GM21390 (cell line): ENCODE data around the gene PSKH1.
"Not testable (repeated sequence)": the region's sequence is repeated elsewhere in the genome, so short reads cannot be mapped to it uniquely, and the experiment has no call there.

Experiments
- ATAC-seq: cut with Tn5 transposase; IDR thresholded peaks from one replicate; pipeline ENCODE4 v1.9.1; 2021; ENCODE audit not compliant: unreplicated experiment

Gene PSKH1

GRCh38 chr16:67957622-67958021, 64.6 kb downstream of the PSKH1 start:
- ATAC-seq, result no peak

- ATAC-seq, result no peak
Observed at GRCh38 chr16:67959536-67960329, 66.7 kb downstream of the PSKH1 start.

DNA sequence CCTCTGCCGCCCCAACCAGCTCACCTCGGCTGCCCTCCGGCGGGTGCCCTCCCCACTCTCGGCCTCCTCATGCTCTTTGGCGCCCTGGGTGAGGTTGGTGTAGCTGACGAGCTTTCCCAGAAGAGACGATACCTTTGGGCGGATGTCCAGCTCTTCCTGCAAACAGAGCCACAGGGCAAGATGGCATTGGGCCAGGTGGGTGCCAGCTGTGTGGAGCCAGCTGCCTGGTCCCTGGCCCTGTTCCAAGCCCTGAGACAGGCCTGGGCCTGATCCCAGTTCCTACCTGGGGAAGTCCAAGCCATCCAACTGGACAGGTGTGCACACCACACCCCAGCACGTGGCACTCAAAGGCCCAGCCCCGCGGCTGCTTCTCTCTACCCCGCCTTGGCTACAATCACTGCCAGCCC, 68.5 kb downstream of the PSKH1 start:
- no peak for ATAC-seq

GRCh38 chr16:67962135-67962534, 69.1 kb downstream of the PSKH1 start:
- no peak for ATAC-seq

DNA sequence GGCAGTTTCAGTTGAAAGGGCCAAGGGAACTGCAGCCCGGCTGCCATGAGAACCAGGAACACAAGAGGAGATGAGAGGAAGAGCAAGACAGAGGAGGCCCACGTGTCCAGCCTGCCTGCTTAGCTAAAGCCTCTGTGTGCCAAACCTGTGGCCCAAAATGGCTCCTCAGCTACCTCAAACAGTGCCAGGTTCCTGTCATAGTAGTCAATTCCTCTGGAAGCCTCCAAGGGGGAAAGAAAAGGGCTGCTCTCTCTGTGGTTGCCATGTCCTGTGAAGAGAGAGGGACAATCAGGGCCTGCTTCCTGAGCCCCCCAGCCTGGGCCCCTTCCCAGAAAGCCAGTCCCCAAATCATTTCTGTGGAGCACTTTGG, 70.2 kb downstream of the PSKH1 start:
- ATAC-seq, result no peak

DNA sequence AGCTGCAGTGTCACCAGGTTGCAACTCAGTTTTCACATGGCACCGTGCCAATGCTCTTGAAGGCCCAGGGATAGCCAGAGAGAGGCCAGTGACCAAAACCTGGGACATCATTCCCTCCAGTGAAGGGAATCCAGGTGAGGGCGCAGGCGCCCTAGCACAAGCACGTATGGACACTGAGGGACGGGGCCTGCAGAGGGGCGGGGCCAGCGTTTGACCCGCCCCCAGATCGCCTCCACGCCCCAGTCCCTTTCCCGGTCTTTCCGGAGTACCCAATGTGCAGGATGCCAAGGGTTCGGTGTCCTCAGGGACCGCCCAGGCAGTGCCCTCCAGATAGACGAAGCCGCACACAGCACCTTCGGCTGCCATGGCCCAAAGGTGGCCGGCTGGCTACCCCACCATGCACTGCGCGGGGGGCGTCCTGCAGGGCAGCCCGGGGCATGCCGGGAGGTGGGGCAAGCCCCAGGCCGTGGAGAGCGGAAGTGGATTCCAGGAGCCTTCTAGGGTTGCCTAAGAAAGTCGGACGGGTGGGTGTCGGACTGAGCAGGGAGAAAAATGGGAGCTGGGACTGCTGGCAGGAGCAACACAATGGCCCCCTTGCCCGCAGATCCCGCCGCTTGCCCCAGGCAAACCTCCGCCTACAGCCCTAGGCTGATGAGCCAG, 70.7 kb downstream of the PSKH1 start:
- ATAC-seq, result no peak

DNA sequence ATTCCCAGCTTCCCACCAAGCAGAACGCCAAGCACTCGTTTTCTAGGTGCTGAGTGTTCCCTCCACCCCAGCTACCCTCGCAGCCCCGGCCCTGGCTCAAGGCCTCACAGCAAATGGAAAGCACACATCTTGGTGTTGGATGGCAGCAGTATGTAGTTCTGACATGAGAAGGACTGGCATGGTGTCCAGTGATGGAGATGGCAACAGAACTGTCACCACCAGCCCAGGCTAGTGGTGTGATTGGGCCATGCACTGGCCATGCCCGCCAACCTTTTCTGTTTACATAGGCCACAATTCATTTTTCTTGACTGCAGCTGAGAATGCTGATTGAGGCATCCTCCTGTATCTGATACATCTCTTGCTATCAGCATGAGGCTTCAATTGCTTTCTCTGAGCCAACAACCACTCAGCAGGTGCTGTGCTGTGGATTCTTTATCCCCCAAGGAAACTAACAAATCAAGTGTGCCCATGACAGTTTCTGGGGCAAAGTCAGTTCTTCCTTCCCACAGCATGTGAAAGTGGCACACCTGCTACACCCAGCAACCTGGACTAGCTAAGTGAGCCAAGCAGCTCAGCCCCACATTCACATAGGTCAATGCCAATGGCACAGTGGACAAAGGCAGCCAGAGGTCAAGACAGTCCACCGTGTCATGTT, 71.5 kb downstream of the PSKH1 start:
- ATAC-seq, result no peak

- no peak for ATAC-seq
Observed at GRCh38 chr16:67965668-67966548, 72.9 kb downstream of the PSKH1 start.

GRCh38 chr16:67966549-67967182, 73.6 kb downstream of the PSKH1 start:
- ATAC-seq, result no peak

- ATAC-seq, result peak; percentile 3
Observed at GRCh38 chr16:67967183-67967957, 74.3 kb downstream of the PSKH1 start.

DNA sequence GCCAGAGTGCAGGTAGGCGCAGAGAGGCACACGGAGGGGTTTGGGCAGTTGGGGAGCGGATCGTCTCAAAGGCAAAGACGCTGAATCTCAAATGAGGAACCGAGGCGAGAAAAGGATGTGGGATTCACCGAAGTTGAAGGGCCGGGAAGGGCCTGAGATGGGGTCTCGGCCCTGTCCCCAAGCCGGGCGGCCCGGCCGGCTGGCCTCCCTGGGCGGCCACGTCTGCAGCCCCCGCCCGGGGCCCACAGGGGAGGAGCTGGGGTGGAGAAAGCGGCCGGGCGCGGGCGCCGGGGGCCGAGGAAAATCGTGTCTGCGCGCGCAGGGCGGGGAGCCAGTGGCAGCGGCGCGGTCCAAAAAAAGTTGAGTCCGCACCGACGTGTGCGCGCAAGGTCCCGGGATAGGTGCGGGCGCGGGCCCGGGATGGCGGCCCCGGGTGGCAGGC, 74.9 kb downstream of the PSKH1 start:
- peak; percentile 38 for ATAC-seq

- peak; percentile 72 for ATAC-seq
Observed at GRCh38 chr16:67968400-67969253, 75.6 kb downstream of the PSKH1 start, which contains the start of gene SLC12A4. Gene SLC12A4, minus strand, starts transcription at chr16:67968637. Its CDS starts 84 bp downstream, at chr16:67968553.

GRCh38 chr16:67969254-67970039, 76.4 kb downstream of the PSKH1 start:
- no peak for ATAC-seq

DNA sequence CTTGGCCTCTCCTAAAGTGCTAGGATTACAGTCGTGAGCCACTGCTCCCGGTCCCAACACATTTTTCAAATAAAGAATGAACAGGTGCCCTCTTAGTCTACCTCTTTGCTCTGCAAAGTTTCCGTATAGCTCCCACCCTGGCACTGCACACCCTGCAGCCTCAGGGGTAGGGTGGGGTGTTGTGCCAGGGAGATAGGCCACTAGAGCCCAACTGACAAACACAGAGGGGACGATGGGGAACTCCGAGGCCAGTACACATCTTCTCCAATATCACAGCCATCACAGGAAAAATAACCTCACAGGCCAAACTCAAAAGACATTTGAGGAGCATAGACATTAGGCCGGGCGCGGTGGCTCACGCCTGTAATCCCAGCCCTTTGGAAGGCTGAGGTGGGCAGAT, 78.1 kb downstream of the PSKH1 start:
- no peak for ATAC-seq

- not testable (repeated sequence) for ATAC-seq
Observed at GRCh38 chr16:67972285-67972684, 79.2 kb downstream of the PSKH1 start.

GRCh38 chr16:67975321-67976105, 82.5 kb downstream of the PSKH1 start:
- ATAC-seq, result no peak

DNA sequence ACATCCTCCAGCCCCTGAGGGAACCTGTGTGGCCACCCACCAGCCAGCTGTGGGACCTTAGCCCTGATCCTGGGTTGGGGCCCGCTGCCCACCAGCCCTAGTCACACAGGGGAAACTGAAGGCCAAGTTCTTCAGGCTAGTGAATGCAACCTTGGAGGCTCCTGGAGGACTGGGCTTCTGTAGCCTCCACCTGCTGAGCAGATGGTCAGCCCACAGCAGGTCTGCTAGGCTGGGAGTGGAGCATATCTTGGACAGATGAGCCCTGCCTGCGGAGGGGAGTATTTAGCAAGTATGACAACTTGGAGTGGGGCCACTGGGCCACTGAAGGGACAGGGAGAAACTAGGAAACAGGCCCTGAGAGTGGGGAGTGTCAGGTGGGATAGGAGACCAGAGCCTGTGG, 83.2 kb downstream of the PSKH1 start:
- no peak for ATAC-seq
